Astrocyte of the cerebellum (primary cell): ENCODE data around the gene ABTB1.

ENCODE experiments used
- DNase-seq: peaks from one replicate; pipeline ENCODE4 v3.0.0-alpha.2; 2011; ENCODE audit warnings: low read depth
- H3K4me3 ChIP-seq: 2 replicates; pipeline ENCODE4 v1.5.1; 2011; ENCODE audit warnings: mild to moderate bottlenecking, low read depth, low read length, moderate library complexity
- CTCF ChIP-seq: IDR thresholded peaks from 2 replicates; pipeline ENCODE4 v1.5.1; 2012; ENCODE audit warnings: low read length, low read depth, moderate library complexity, mild to moderate bottlenecking; ENCODE audit errors: missing control alignments
- in situ Hi-C: cut with HindIII; loops from 2 replicates; pipeline ENCODE4 v1.10.0; 2017; ENCODE audit warnings: low sequenced_read_pairs

Gene ABTB1

GRCh38 chr3:127723011-127723567 lies 50.3 kb downstream of the ABTB1 start:
- in situ Hi-C loops, result no loop called here
- no peak for DNase-seq
- H3K4me3 ChIP-seq, result no peak overlapping the region
- TF ChIP-seq CTCF, result no peak

GRCh38 chr3:127726894-127727293 lies 54.1 kb downstream of the ABTB1 start:
- no peak for DNase-seq
- no peak overlapping the region for H3K4me3 ChIP-seq
- TF ChIP-seq CTCF, result no peak
- in situ Hi-C loops, result no loop called here

- in situ Hi-C loops, result no loop called here
- no peak overlapping the region for H3K4me3 ChIP-seq
- no peak for TF ChIP-seq CTCF
- no peak for DNase-seq
Measured at GRCh38 chr3:127728417-127729015, 55.8 kb downstream of the ABTB1 start.

GRCh38 chr3:127729556-127730056 lies 56.9 kb downstream of the ABTB1 start:
- in situ Hi-C loops, result no loop called here
- DNase-seq, result no peak
- H3K4me3 ChIP-seq, result no peak overlapping the region
- no peak for TF ChIP-seq CTCF

DNA sequence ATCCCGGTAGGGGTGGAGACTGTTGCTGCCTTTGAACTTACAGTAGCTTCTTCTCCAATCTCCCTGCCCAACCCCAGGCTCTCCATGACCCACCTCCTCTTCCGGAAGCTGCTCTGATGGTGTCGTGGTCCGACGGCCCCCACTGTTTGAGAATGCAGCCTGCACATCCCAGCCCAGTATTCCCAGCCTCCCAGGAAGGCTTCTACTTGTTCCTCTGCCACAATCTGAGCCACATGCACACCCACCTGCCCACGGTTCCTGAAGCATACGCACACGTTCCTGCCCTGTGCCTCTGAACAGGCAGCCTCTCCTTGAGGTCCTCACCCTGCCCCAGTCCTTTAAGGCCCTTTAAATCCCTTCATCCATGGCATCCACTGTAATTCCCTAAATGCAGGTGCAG lies 57.4 kb downstream of the ABTB1 start:
- in situ Hi-C loops, result no loop called here

More for the DNA sequence above, 57.4 kb downstream of the ABTB1 start:
- no peak overlapping the region for H3K4me3 ChIP-seq
- no peak for DNase-seq
- TF ChIP-seq CTCF, result no peak
